Activated CD4-positive, alpha-beta memory T cell treated with anti-CD3 and anti-CD28 coated beads, Interleukin-2, amount 10 ng/mL, durations not matched to agents 7 days and 5 days (primary cell): Measurements from ENCODE around the gene PSRC1. TPM values are rescaled to one million over a fixed set of nuclear protein-coding genes. Genes with fewer than 3 reads are reported as not detected.
"Not testable (repeated sequence)": the region's sequence is repeated elsewhere in the genome, so short reads cannot be mapped to it uniquely, and the experiment has no call there.

Source experiments
- CTCF ChIA-PET: fragments of 350-600 bp; sonication (Branson Sonifier 250); formaldehyde crosslinking; loops from one replicate; lab custom pipeline; 2021; ENCODE audit warnings: antibody characterized with exemption, inconsistent platforms; lab: Charles Lee
- POLR2A ChIA-PET: fragments of 350-600 bp; sonication (Branson Sonifier 250); formaldehyde crosslinking; loops from one replicate; lab custom pipeline; 2021; ENCODE audit warnings: antibody characterized with exemption; lab: Charles Lee
- DNase-seq: peaks from one replicate; pipeline ENCODE4 v3.0.0-alpha.2; 2020
- H3K27ac Mint-ChIP-seq: one replicate; pipeline ENCODE4 v1.8.0; 2021; ENCODE audit warnings: mild to moderate bottlenecking, mixed read lengths
- H3K27me3 Mint-ChIP-seq: one replicate; pipeline ENCODE4 v1.8.0; 2021; ENCODE audit warnings: mixed read lengths
- H3K36me3 Mint-ChIP-seq: one replicate; pipeline ENCODE4 v1.8.0; 2021; ENCODE audit warnings: low read depth, mixed read lengths
- H3K4me1 Mint-ChIP-seq: one replicate; pipeline ENCODE4 v1.8.0; 2021; ENCODE audit warnings: mixed read lengths
- H3K4me3 Mint-ChIP-seq: one replicate; pipeline ENCODE4 v1.8.0; 2021; ENCODE audit warnings: mild to moderate bottlenecking, mixed read lengths
- H3K9me3 Mint-ChIP-seq: one replicate; pipeline ENCODE4 v1.8.0; 2021; ENCODE audit warnings: mixed read lengths
- total RNA-seq, 2 experiments: library from RNA; stranded (reverse); gene quantifications; one replicate each; pipeline ENCODE4 v1.2.3, GENCODE V29; 2021

PSRC1 gene
- total RNA-seq, 2 experiments from 2014 or later, result 27.0 to 28.7 TPM

DNA sequence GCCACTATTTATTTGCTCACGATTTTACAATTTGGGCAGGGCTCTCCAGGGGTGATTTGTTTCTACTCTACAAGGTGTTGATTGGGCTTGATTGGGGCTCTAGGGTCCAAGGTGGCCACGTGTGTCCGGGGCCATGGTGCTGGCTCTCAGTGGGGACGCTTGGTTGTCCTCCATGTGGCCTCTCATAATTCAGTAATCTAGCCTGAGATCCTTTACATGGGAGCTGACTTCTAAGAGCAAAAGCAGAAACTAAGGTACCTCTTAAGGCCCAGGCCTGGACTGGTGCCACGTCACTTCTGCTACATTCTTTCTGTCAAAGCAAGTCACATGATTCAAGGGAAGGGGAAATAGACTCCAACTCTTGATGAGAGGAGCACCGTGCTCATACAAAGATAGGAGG, 8.1 kb upstream of the PSRC1 start:
- no peak overlapping the region for H3K27ac Mint-ChIP-seq
- H3K27me3 Mint-ChIP-seq, result peaks cover 35% of the 10 kb centered on the region

DNA sequence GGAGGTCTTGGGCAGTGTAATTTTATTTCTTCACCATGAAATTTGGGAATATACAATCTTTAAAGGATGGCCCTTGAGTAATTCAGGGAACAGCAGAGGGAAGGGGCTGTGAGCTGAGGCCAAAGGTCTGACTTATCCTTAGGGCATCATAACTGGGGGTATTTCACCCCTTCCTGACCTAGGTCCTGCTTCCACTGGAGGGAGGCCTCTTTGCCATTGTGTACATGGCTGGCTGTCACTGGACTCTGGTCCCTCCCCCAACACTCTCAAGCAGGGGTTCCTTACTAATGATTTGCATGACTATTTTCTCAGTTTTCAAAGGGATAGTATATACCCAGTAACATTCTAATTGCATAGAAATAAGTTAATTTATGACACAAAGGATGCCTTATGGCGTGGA, 7.2 kb upstream of the PSRC1 start:
- CTCF ChIA-PET, result no interaction called here
- peaks cover 2% of the 10 kb centered on the region for H3K4me1 Mint-ChIP-seq
- H3K27ac Mint-ChIP-seq, result no peak overlapping the region
- H3K27me3 Mint-ChIP-seq, result peaks cover 30% of the 10 kb centered on the region
- no peak for DNase-seq
- POLR2A ChIA-PET, result no interaction called here
- H3K36me3 Mint-ChIP-seq, result no peaks in the 10 kb centered on the region
- H3K4me3 Mint-ChIP-seq, result no peak overlapping the region
- H3K9me3 Mint-ChIP-seq, result no peaks in the 10 kb centered on the region

More for the DNA sequence above, 8.1 kb upstream of the PSRC1 start:
- no peaks in the 10 kb centered on the region for H3K9me3 Mint-ChIP-seq
- no peak for DNase-seq
- POLR2A ChIA-PET, result no interaction called here
- CTCF ChIA-PET, result no interaction called here
- no peaks in the 10 kb centered on the region for H3K36me3 Mint-ChIP-seq
- no peak overlapping the region for H3K4me3 Mint-ChIP-seq
- H3K4me1 Mint-ChIP-seq, result no peaks in the 10 kb centered on the region

DNA sequence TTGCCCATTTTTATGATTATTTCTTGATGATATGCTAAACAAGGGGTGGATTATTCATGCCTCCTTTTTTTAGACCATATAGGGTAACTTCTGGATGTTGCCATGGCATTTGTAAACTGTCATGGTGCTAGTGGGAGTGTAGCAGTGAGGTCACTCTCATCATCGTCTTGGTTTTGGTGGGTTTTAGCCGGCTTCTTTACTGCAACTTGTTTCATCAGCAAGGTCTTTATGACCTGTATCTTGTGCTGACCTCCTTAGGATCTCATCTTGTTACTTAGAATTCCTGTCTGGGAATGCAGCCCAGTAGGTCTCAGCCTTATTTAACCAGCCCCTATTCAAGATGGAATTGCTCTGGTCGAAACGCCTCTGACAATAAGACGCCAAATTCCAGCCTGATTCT, 3.8 kb upstream of the PSRC1 start:
- Mint-ChIP-seq H3K27me3 (peaks cover 12% of the 10 kb centered on the region), H3K4me1 (peaks cover 23% of the 10 kb centered on the region)
- CTCF ChIA-PET, result interaction anchor here (0.7 kb wide), 1 partner anchor 87 kb away, joined by 5 read pairs; no protein-coding TSS in a partner anchor
- DNase-seq, POLR2A ChIA-PET, H3K9me3 Mint-ChIP-seq, H3K36me3 Mint-ChIP-seq, H3K27ac Mint-ChIP-seq, H3K4me3 Mint-ChIP-seq: not testable (repeated sequence)

DNA sequence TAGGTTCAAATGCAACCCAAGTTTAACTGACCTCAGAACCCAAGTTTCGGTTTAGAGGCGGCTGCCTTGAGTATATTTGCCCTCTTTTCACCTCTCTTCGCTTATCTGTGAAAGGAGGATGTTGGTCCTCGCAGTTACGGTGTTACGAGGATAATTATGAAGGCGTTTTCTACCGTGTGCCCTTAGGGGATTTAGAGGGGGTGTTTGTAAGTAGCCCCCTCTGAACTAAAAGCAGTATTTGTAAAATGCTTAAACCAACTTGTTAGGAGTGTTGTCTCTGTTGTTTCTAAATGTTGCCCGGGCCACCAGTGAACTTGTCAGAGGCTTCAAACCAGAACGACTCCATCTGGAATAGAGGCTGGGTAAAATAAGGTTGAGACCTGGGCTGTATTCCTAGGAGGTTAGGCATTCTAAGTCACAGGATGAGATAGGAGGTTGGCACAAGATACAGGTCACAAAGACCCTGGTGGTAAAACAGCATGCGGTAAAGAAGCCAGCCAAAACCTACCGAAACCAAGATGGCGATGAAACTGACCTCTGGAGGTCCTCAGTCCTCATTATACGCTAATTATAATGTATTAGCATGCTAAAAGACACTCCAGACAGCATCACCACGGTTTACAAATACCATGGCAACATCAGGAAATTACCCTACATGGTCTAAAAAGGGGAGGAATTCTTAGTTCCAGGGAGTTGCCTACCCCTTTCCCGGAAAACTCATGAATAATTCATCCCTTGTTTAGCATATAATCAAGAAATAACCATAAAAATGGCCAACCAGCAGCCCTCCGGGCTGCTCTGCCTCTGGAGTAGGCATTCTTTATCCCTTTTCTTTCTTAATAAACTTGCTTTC, 1.0 kb upstream of the PSRC1 start:
- ChIA-PET POLR2A (interaction anchor here (1.1 to 2.9 kb wide), 9 partner anchors 9 to 265 kb away, joined by 3 to 27 read pairs (median 7); partner anchors contain the start of genes GNAI3, PSMA5, SARS1 and SORT1), CTCF (interaction anchor here (1.1 to 3.0 kb wide), 5 partner anchors 16 to 249 kb away, joined by 3 to 31 read pairs (median 3); partner anchors contain the start of gene SORT1)
- Mint-ChIP-seq H3K27me3 (peaks cover 8% of the 10 kb centered on the region), H3K4me3 (peak overlapping the region; percentile 99), H3K27ac (peak overlapping the region; percentile 85), H3K9me3 (no peaks in the 10 kb centered on the region), H3K36me3 (peaks cover 22% of the 10 kb centered on the region), H3K4me1 (peaks cover 31% of the 10 kb centered on the region)
- no peak for DNase-seq

DNA sequence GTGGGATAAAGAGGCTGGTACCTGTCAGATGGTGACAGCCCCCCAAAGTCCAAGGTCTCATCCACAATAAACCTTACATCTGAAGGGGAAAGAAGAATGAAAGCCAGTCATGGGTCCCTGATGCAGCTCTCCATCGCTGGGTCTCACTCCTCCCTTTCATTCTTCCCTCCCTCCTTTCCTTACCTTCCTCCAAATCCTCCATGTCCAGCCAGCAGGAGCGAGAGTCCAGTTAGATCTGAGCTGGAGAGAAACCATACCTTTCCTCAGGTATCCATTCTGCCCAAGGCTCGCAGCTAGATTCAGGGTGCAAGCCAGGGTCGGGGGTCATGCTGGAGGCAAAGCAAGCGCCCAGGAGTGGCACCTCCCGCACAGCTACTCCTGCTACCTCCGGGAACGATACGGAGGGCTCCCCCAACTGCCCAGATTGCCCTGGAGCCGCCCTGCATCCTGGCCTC, 421 bp downstream of the PSRC1 start:
- Mint-ChIP-seq H3K9me3 (no peaks in the 10 kb centered on the region), H3K36me3 (peaks cover 27% of the 10 kb centered on the region), H3K4me1 (peaks cover 33% of the 10 kb centered on the region), H3K27ac (peak overlapping the region; percentile 85), H3K4me3 (peak overlapping the region; percentile 99), H3K27me3 (peaks cover 3% of the 10 kb centered on the region)
- POLR2A ChIA-PET, result interaction anchor here (1.0 to 2.9 kb wide), 13 partner anchors 10 to 267 kb away, joined by 3 to 27 read pairs (median 5); partner anchors contain the start of genes GNAI3, PSMA5, SARS1 and SORT1
- CTCF ChIA-PET, result interaction anchor here (0.6 to 3.0 kb wide), 14 partner anchors 10 to 358 kb away, joined by 3 to 31 read pairs (median 4); partner anchors contain the start of gene SORT1
- no peak for DNase-seq

DNA sequence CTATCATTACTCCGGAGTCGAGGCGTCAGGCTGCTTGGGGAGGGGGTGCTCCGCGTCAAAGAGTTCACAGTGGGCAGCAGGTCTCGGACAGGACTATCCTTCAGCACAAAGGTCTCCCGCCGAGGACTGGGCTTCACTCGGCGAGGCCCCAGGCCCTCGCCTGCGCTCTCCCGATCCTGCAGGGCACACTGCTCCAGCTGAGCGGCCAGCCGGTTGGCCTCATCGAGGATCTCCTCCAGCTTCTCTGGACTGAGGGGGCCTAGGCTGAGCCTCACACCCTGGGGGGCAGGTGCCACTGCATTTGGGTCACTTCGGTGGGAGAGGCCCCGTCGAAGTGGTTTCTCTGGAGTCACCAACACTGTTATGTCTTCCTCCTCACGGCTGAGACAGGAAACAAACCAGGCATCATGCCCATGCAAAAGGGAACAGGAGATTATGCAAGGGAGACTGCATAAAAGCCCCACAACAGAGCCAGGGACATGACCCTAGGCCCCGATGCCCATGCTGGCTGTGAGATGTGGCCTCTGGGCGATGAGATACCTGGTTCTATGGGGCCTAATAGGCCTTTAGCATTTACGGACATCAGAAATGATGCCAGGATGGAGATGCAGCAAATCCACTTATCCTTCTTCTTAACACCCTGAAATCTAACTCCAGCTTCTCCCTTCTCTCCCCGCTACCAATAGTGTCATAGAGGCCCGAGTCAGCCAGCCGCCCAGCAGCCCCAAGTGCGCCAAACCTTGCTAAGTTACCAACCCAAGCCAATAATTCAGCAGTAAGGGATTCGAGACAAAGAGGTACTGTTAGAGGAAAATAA, 1.1 kb downstream of the PSRC1 start:
- ChIA-PET POLR2A (interaction anchor here (1.3 to 2.9 kb wide), 7 partner anchors 29 to 267 kb away, joined by 3 to 27 read pairs (median 14); partner anchors contain the start of genes GNAI3, PSMA5, SARS1 and SORT1), CTCF (interaction anchor here (1.0 to 3.0 kb wide), 8 partner anchors 18 to 251 kb away, joined by 3 to 31 read pairs (median 4); partner anchors contain the start of gene SORT1)
- Mint-ChIP-seq H3K9me3 (no peaks in the 10 kb centered on the region), H3K27me3 (peaks cover 2% of the 10 kb centered on the region), H3K4me3 (peak overlapping the region; percentile 99), H3K4me1 (peaks cover 40% of the 10 kb centered on the region), H3K36me3 (peaks cover 27% of the 10 kb centered on the region), H3K27ac (peak overlapping the region; percentile 85)
- no peak for DNase-seq

DNA sequence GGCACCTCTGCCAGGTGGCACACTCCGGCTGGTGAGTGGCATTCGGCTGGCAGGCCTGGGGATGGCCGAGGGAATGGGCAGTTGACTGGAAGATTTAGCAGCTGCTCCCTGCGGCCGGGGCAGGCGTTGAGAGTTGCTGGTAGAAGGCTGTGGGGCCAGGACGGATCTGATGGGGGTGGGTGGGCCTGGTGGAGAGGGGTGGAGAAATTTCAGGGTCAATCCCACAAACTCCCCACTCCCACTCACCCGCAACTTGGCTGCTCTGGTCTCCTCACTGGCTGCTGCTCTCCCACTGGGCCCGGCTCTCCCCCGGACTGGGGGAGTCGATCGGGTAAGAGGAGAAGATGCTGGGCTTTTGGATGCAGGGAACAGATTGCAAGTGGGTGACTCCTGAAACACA, 2.1 kb downstream of the PSRC1 start:
- H3K27ac Mint-ChIP-seq, result no peak overlapping the region
- H3K36me3 Mint-ChIP-seq, result peaks cover 27% of the 10 kb centered on the region
- ChIA-PET CTCF (interaction anchor here (1.4 to 3.0 kb wide), 2 partner anchors 69 to 118 kb away, joined by 3 to 31 read pairs; partner anchors contain the start of gene SORT1), POLR2A (no interaction called here)
- H3K27me3 Mint-ChIP-seq, result no peaks in the 10 kb centered on the region
- peaks cover 40% of the 10 kb centered on the region for H3K4me1 Mint-ChIP-seq
- no peaks in the 10 kb centered on the region for H3K9me3 Mint-ChIP-seq
- peak overlapping the region; percentile 22 for H3K4me3 Mint-ChIP-seq
- no peak for DNase-seq

DNA sequence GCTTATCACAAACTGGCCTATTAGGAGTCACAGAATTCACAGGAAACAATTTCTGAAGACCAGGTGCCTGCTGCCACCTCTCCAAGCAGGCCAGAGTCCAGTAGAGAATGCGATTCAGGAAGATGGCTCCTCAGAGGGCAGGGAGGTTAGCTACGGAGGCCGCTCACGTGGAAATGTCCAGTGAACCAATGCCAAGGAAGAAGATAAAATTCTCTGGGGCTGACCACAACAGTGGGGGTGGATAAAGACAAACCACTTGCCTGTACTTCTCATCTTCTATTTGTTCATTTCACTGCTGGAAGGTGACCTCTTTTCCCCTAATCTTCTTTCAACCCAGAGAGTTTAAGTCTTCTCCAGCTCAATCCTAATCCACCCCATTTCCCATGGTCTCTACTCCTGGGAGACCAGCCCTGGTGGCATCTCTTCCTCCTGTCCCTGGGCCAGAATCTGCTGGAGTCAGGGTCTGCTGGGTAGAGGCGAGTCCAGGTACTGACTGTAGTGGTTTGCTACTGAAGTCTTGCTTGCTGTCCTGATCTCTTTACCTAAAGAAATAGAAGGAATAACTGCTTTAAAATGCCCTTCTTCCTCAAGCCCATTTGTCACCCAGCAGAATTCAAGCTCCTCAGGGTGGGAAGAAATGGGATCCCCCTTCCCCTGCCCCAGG, 3.2 kb downstream of the PSRC1 start:
- H3K27ac Mint-ChIP-seq, result no peak overlapping the region
- no peaks in the 10 kb centered on the region for H3K9me3 Mint-ChIP-seq
- H3K4me1 Mint-ChIP-seq, result peaks cover 43% of the 10 kb centered on the region
- no peaks in the 10 kb centered on the region for H3K27me3 Mint-ChIP-seq
- ChIA-PET POLR2A (interaction anchor here (1.4 kb wide), 1 partner anchor 117 kb away, joined by 3 read pairs; no protein-coding TSS in a partner anchor), CTCF (interaction anchor here (1.0 to 5.3 kb wide), 5 partner anchors 70 to 251 kb away, joined by 3 to 144 read pairs (median 3); partner anchors contain the start of gene SORT1)
- H3K36me3 Mint-ChIP-seq, result peaks cover 27% of the 10 kb centered on the region
- H3K4me3 Mint-ChIP-seq, result no peak overlapping the region
- DNase-seq, result no peak

DNA sequence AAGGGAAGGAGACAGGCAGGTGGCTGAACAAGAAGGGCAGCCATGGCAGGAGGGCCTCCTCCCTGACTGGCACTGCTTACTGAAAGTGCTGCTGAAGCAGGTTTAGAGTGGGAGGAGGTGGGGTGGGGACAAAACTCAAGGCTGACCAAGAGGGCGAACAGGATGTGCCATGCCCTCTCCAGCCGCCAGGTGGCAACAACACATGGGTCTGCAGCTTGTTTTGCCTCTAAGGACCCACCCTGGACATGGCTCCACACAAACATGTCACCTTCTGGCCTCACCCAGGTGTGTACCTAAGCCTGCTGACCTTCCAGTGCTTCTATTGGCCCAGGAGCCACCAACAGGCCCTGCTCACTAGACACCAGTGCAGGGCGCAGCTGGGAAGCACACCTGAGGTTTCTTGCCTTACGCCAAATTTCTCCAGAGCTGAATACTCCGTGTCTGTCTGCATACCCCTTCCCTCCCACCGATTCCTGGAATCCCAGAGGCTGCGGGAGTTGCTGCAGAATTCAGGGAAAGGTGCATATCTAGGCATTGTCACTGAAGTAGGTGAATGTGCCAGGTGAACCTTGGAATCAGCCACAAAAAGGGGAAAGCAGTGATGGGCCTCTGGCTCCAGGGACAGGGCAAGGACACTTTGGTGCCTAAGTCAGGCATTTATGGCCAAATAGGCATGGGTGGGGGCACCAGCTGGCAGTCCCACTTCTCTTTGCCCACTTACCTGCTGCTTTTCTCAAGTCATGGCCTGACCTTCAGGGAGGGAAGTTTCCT, 5.3 kb downstream of the PSRC1 start:
- ChIA-PET CTCF (interaction anchor here (1.0 to 5.3 kb wide), 17 partner anchors 8 to 707 kb away, joined by 3 to 144 read pairs (median 5); partner anchors contain the start of genes AHCYL1, PSMA5, SARS1 and SORT1), POLR2A (interaction anchor here (1.3 to 1.9 kb wide), 5 partner anchors 64 to 255 kb away, joined by 3 to 15 read pairs (median 5); partner anchors contain the start of genes SARS1 and SORT1)
- Mint-ChIP-seq H3K27ac (peak overlapping the region; percentile 24), H3K36me3 (peaks cover 24% of the 10 kb centered on the region), H3K4me3 (no peak overlapping the region), H3K27me3 (no peaks in the 10 kb centered on the region), H3K9me3 (no peaks in the 10 kb centered on the region), H3K4me1 (peaks cover 37% of the 10 kb centered on the region)
- DNase-seq, result peak; percentile 77

DNA sequence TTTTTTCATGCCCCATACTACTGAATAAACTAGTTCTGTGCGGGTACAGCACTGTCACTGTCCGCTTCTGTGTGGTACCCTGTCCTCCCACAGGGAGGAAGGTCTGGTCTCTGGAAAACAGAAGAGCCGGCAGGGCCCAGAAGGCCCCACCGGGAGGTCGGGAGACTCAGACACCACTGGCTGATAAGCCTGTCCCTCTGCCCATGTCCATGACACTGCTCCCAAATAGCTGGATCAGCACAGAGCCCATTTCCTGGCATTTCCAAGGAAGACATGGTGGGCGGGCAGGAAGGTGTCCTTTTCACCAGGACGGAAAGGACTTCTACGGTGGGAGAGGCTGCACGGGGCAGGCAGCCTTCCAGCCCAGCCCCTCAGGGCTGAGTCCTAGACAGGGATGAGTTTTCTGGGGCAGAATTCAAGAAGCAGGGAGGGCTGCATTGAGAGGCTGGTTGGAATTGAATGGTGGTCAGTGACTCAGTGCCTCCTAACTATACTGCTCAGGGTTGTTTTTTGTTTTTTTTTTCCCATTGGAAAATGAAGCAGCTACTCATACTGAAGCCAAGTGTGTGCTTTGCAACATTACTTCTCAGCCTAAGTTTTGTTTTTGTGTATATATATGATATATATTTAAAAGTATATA, 7.1 kb downstream of the PSRC1 start:
- peaks cover 18% of the 10 kb centered on the region for H3K36me3 Mint-ChIP-seq
- DNase-seq, result no peak
- no peaks in the 10 kb centered on the region for H3K9me3 Mint-ChIP-seq
- no peak overlapping the region for H3K4me3 Mint-ChIP-seq
- no peaks in the 10 kb centered on the region for H3K27me3 Mint-ChIP-seq
- ChIA-PET CTCF (interaction anchor here (2.6 to 5.3 kb wide), 3 partner anchors 10 to 255 kb away, joined by 10 to 144 read pairs (median 57); partner anchors contain the start of gene SORT1), POLR2A (interaction anchor here (0.9 kb wide), 1 partner anchor 272 kb away, joined by 3 read pairs; the partner anchor contains the start of gene GNAI3)
- H3K27ac Mint-ChIP-seq, result no peak overlapping the region
- peaks cover 20% of the 10 kb centered on the region for H3K4me1 Mint-ChIP-seq
